ENCODE data around the gene C20orf144.
"Not testable (repeated sequence)": the region's sequence is repeated elsewhere in the genome, so short reads cannot be mapped to it uniquely, and the experiment has no call there.

Gene C20orf144

GRCh38 chr20:33640287-33640686 lies 21.8 kb upstream of the C20orf144 start:
- H3K4me1 ChIP-seq (ENCODE audit: control insufficient read depth, insufficient read depth, low read length), result no peaks in the 10 kb centered on the region
- peaks cover 6% of the 10 kb centered on the region for H3K36me3 ChIP-seq (ENCODE audit: control insufficient read depth, insufficient read depth, low read length)
- no peaks in the 10 kb centered on the region for H3K27me3 ChIP-seq (ENCODE audit: control insufficient read depth, insufficient read depth, low read length)
- H3K4me3 ChIP-seq (ENCODE audit: low read length), result no peak overlapping the region
- no peaks in the 10 kb centered on the region for H3K9me3 ChIP-seq (ENCODE audit: control insufficient read depth, low read length)
- no peak overlapping the region for H3K9ac ChIP-seq (ENCODE audit: low read length)

GRCh38 chr20:33644313-33645071 lies 17.6 kb upstream of the C20orf144 start:
- Histone ChIP-seq H3K27me3 (ENCODE audit: control insufficient read depth, insufficient read depth, low read length) (no peaks in the 10 kb centered on the region), H3K4me3 (ENCODE audit: low read length) (no peak overlapping the region), H3K9me3 (ENCODE audit: control insufficient read depth, low read length) (no peaks in the 10 kb centered on the region), H3K4me1 (ENCODE audit: control insufficient read depth, insufficient read depth, low read length) (peaks cover 23% of the 10 kb centered on the region), H3K9ac (ENCODE audit: low read length) (no peak overlapping the region), H3K36me3 (ENCODE audit: control insufficient read depth, insufficient read depth, low read length) (peaks cover 6% of the 10 kb centered on the region)

- Histone ChIP-seq H3K9me3 (ENCODE audit: control insufficient read depth, low read length) (no peaks in the 10 kb centered on the region), H3K9ac (ENCODE audit: low read length) (no peak overlapping the region), H3K27me3 (ENCODE audit: control insufficient read depth, insufficient read depth, low read length) (no peaks in the 10 kb centered on the region), H3K4me3 (ENCODE audit: low read length) (no peak overlapping the region), H3K36me3 (ENCODE audit: control insufficient read depth, insufficient read depth, low read length) (peaks cover 3% of the 10 kb centered on the region), H3K4me1 (ENCODE audit: control insufficient read depth, insufficient read depth, low read length) (peaks cover 29% of the 10 kb centered on the region)
These were observed 17.1 kb upstream of the C20orf144 start for GRCh38 chr20:33645072-33645358.

GRCh38 chr20:33645396-33645795 lies 16.7 kb upstream of the C20orf144 start:
- Histone ChIP-seq H3K36me3 (ENCODE audit: control insufficient read depth, insufficient read depth, low read length) (no peaks in the 10 kb centered on the region), H3K27me3 (ENCODE audit: control insufficient read depth, insufficient read depth, low read length) (no peaks in the 10 kb centered on the region), H3K9ac (ENCODE audit: low read length) (no peak overlapping the region), H3K4me1 (ENCODE audit: control insufficient read depth, insufficient read depth, low read length) (peaks cover 30% of the 10 kb centered on the region), H3K9me3 (ENCODE audit: control insufficient read depth, low read length) (no peaks in the 10 kb centered on the region), H3K4me3 (ENCODE audit: low read length) (no peak overlapping the region)

GRCh38 chr20:33646191-33646590 lies 15.9 kb upstream of the C20orf144 start:
- Histone ChIP-seq H3K4me3 (ENCODE audit: low read length) (no peak overlapping the region), H3K4me1 (ENCODE audit: control insufficient read depth, insufficient read depth, low read length) (peaks cover 35% of the 10 kb centered on the region), H3K9ac (ENCODE audit: low read length) (no peak overlapping the region), H3K27me3 (ENCODE audit: control insufficient read depth, insufficient read depth, low read length) (no peaks in the 10 kb centered on the region), H3K36me3 (ENCODE audit: control insufficient read depth, insufficient read depth, low read length) (no peaks in the 10 kb centered on the region), H3K9me3 (ENCODE audit: control insufficient read depth, low read length) (no peaks in the 10 kb centered on the region)

- H3K9me3 ChIP-seq (ENCODE audit: control insufficient read depth, low read length); H3K27me3 ChIP-seq (ENCODE audit: control insufficient read depth, insufficient read depth, low read length); H3K36me3 ChIP-seq (ENCODE audit: control insufficient read depth, insufficient read depth, low read length); H3K4me3 ChIP-seq (ENCODE audit: low read length): not testable (repeated sequence)
- peak overlapping the region; percentile 20 for H3K9ac ChIP-seq (ENCODE audit: low read length)
- H3K4me1 ChIP-seq (ENCODE audit: control insufficient read depth, insufficient read depth, low read length), result peaks cover 44% of the 10 kb centered on the region
These were observed 15.0 kb upstream of the C20orf144 start for GRCh38 chr20:33646959-33647602.

GRCh38 chr20:33647603-33648395 lies 14.3 kb upstream of the C20orf144 start:
- peaks cover 49% of the 10 kb centered on the region for H3K4me1 ChIP-seq (ENCODE audit: control insufficient read depth, insufficient read depth, low read length)
- peak overlapping the region; percentile 20 for H3K9ac ChIP-seq (ENCODE audit: low read length)
- H3K4me3 ChIP-seq (ENCODE audit: low read length), result no peak overlapping the region
- no peaks in the 10 kb centered on the region for H3K27me3 ChIP-seq (ENCODE audit: control insufficient read depth, insufficient read depth, low read length)
- H3K9me3 ChIP-seq (ENCODE audit: control insufficient read depth, low read length), result no peaks in the 10 kb centered on the region
- H3K36me3 ChIP-seq (ENCODE audit: control insufficient read depth, insufficient read depth, low read length), result no peaks in the 10 kb centered on the region

GRCh38 chr20:33648396-33649004 lies 13.6 kb upstream of the C20orf144 start:
- H3K36me3 ChIP-seq (ENCODE audit: control insufficient read depth, insufficient read depth, low read length), result no peaks in the 10 kb centered on the region
- no peaks in the 10 kb centered on the region for H3K27me3 ChIP-seq (ENCODE audit: control insufficient read depth, insufficient read depth, low read length)
- no peak overlapping the region for H3K9ac ChIP-seq (ENCODE audit: low read length)
- no peak overlapping the region for H3K4me3 ChIP-seq (ENCODE audit: low read length)
- H3K4me1 ChIP-seq (ENCODE audit: control insufficient read depth, insufficient read depth, low read length), result peaks cover 56% of the 10 kb centered on the region
- no peaks in the 10 kb centered on the region for H3K9me3 ChIP-seq (ENCODE audit: control insufficient read depth, low read length)

GRCh38 chr20:33649201-33649681 lies 12.9 kb upstream of the C20orf144 start:
- H3K36me3 ChIP-seq (ENCODE audit: control insufficient read depth, insufficient read depth, low read length), result no peaks in the 10 kb centered on the region
- no peak overlapping the region for H3K9ac ChIP-seq (ENCODE audit: low read length)
- no peaks in the 10 kb centered on the region for H3K27me3 ChIP-seq (ENCODE audit: control insufficient read depth, insufficient read depth, low read length)
- no peaks in the 10 kb centered on the region for H3K9me3 ChIP-seq (ENCODE audit: control insufficient read depth, low read length)
- no peak overlapping the region for H3K4me3 ChIP-seq (ENCODE audit: low read length)
- H3K4me1 ChIP-seq (ENCODE audit: control insufficient read depth, insufficient read depth, low read length), result peaks cover 64% of the 10 kb centered on the region

- Histone ChIP-seq H3K36me3 (ENCODE audit: control insufficient read depth, insufficient read depth, low read length) (no peaks in the 10 kb centered on the region), H3K4me3 (ENCODE audit: low read length) (no peak overlapping the region), H3K9me3 (ENCODE audit: control insufficient read depth, low read length) (no peaks in the 10 kb centered on the region), H3K4me1 (ENCODE audit: control insufficient read depth, insufficient read depth, low read length) (peaks cover 72% of the 10 kb centered on the region), H3K9ac (ENCODE audit: low read length) (no peak overlapping the region), H3K27me3 (ENCODE audit: control insufficient read depth, insufficient read depth, low read length) (no peaks in the 10 kb centered on the region)
These were observed 11.9 kb upstream of the C20orf144 start for GRCh38 chr20:33650111-33650752.

GRCh38 chr20:33650753-33651561 lies 11.2 kb upstream of the C20orf144 start:
- no peaks in the 10 kb centered on the region for H3K27me3 ChIP-seq (ENCODE audit: control insufficient read depth, insufficient read depth, low read length)
- no peaks in the 10 kb centered on the region for H3K9me3 ChIP-seq (ENCODE audit: control insufficient read depth, low read length)
- H3K36me3 ChIP-seq (ENCODE audit: control insufficient read depth, insufficient read depth, low read length), result no peaks in the 10 kb centered on the region
- H3K4me3 ChIP-seq (ENCODE audit: low read length), result no peak overlapping the region
- peaks cover 78% of the 10 kb centered on the region for H3K4me1 ChIP-seq (ENCODE audit: control insufficient read depth, insufficient read depth, low read length)
- no peak overlapping the region for H3K9ac ChIP-seq (ENCODE audit: low read length)
